ENCODE data around the gene CPNE5.

CPNE5 gene

DNA sequence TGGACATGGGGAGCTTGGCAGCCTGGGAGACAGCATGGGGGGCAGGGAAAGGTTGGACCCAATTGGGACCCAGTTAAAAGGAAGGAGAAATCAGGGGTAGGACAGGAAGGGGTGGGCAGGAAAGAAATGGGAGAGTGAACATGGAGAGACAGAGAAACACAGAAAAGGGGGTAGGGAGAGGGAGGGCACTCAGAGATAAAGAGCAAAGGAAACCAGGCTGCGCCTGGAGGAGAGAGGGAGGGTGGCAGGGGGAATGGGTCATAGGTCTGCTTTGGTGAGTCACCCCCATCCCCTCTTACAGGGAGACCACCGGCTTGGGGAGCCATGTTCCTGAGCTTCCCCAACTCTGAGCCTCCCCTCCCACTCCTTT lies 95.0 kb downstream of the CPNE5 start:
- TF ChIP-seq POLR2A (IDR thresholded peaks at IDR 0.05; ENCODE audit: low read depth, low read length) = no peak
- no peak for FAIRE-seq
- DNase-seq (ENCODE audit: insufficient read length, low spot score) = no peak

DNA sequence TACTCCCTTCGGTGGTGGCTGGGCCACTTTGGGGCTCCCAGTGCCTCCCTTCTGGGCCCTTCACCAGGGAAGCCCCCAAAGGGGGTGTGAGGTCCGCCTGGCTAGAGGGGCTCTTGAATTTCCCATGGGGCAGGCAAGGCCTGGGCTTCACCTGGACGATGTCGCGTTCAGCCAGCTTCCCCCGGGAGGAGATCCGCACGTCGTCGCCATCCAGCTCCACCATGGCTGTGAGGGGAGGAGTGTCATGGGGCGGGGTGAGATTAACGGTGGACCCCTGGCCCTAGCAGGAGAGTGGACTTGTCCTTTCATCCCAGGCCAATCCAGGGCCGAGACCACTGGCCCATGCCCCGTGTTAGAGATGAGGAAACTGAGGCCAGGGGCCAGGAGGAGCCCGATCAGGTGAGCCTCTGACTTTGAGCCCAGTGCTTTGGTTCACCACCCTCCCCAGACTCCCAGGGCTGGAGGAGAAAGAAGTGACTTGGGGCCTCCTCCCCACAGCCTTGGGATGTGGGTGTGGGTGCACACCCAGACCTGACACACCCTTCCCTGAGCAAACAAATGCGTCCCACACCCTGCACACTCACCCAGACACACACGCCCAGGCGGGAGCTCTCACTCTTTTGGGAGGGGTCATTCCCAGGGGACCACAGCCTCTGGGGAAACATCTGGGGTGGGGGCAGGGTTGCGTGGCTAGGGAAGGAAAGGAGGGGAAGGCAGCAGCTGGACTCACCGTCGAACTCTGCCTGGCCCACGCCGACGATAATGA lies 95.5 kb downstream of the CPNE5 start:
- TF ChIP-seq POLR2A (IDR thresholded peaks at IDR 0.05; ENCODE audit: low read depth, low read length) = no peak
- no peak for DNase-seq (ENCODE audit: insufficient read length, low spot score)
- FAIRE-seq = no peak

DNA sequence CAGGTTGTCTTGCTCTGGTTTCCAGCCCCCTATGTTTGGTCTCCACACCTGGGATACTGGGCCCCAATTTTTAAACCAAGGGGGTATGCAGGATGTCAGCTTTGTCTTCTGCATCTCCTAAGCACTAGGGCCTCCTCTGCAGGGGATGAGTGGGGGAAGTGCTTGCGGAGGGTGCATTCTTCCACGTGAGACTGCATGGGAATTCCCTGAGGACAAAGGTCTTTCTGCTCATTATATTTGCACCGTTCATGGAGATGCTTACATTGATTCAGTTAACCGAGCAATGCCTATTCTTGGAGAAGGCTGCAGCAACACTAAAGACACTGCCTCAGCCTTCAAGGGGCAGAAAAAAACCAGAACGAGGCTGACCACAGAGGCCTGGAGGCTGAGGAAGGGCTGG lies 96.2 kb downstream of the CPNE5 start:
- TF ChIP-seq POLR2A (IDR thresholded peaks at IDR 0.05; ENCODE audit: low read depth, low read length) = no peak
- FAIRE-seq (no peak), DNase-seq (ENCODE audit: insufficient read length, low spot score) (no peak)

DNA sequence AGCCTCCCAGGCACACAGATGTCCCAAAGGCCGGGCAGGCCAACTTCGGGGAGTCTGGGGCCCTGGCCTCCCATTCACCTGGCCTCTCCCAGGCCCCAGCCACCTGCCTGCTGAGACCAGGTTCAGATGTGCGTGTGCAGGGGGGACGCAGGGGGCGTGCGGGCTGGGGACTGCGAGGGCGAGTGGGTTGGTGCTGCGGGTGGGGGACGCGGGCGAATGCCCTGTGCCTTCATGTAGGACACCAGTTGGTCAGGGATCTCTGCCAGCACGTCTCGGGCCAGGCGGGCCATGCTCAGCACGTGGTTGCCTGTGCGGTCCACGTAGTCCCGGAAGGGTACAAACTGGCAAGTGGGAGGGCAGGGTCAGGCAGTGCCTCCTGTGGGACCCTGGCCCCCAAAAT lies 97.1 kb downstream of the CPNE5 start:
- FAIRE-seq (no peak), DNase-seq (ENCODE audit: insufficient read length, low spot score) (no peak)
- TF ChIP-seq POLR2A (IDR thresholded peaks at IDR 0.05; ENCODE audit: low read depth, low read length) = no peak

DNA sequence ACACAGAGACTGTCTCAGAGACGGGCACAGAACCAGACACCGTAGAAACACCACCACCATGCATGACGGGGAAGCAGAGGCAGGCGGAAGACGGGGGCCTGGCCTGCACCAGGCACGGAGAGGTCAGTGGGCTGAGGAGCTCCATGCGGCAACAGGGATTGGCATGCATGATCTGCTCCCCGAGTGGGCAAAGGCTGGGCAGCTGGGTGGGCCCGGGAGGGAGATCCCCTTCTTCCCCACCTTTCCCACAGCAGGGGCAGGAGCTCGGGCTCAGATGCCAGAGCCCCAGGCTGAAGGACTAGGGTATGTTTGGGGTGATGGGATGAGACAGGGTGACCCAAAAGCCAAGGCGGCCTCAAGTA lies 98.4 kb downstream of the CPNE5 start:
- no peak for DNase-seq (ENCODE audit: insufficient read length, low spot score)
- TF ChIP-seq POLR2A (IDR thresholded peaks at IDR 0.05; ENCODE audit: low read depth, low read length) = no peak
- no peak for FAIRE-seq

DNA sequence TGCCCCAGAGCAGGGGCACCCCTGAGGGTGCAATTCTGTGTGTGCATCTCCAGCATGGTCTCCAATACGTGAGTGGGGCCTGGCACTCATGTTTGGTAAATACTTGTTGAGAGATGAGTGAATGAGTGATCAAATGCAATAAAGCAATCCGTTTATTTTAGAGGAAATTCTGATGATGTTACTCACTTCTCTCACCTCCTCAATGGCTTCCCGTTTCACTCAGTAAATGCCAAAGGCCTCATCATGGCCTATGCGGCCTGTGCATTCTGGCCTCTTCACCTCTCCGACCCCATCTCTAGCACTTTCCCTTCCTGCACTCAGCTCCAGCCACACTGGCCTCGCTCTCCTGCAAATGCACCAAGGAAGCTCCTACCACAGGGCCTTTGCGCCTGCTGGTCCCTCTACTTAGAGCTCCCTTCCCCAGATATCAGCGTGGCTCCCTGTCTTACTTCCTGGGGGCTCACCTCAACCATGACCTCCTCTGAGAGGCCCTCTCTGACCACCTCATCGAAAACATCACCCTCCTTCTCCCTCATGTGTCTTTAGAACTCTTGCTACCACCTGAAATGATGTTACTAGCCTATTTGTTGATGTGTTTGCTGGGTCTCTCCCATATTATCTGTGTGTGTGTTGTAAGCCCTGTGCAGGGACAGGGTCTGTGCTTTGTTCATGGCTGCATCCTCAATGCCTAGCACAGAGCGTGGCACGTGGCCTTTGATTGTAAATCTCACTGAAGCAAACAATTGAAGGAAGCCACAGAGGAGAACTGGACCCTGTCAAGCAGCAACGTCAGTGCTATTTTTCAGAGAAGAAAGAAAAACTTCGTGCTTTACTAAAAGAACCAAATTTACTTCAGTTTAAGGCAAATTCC lies 99.1 kb downstream of the CPNE5 start:
- DNase-seq (ENCODE audit: insufficient read length, low spot score) (no peak), FAIRE-seq (no peak)
- TF ChIP-seq POLR2A (IDR thresholded peaks at IDR 0.05; ENCODE audit: low read depth, low read length) = no peak

DNA sequence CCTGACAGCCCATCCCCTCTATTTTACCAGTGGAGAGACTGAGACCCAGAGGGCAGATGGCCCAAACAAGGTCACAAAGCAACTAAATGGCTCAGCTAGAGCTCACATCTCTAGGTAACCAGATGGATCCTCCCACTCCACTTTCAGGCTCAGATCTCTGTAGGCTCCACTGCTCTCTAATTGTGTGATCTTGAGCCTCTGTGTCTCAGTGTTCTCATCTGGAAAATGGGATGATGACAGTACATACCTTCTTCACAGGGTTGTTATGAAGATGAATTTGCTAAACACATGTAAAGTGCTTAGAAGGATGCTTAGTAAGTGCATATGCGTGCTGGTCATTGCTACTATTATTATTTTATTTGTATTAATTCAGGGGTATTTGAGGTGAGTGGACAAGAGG lies 101.1 kb downstream of the CPNE5 start:
- no peak for TF ChIP-seq POLR2A (IDR thresholded peaks at IDR 0.05; ENCODE audit: low read depth, low read length)
- FAIRE-seq (no peak), DNase-seq (ENCODE audit: insufficient read length, low spot score) (no peak)

DNA sequence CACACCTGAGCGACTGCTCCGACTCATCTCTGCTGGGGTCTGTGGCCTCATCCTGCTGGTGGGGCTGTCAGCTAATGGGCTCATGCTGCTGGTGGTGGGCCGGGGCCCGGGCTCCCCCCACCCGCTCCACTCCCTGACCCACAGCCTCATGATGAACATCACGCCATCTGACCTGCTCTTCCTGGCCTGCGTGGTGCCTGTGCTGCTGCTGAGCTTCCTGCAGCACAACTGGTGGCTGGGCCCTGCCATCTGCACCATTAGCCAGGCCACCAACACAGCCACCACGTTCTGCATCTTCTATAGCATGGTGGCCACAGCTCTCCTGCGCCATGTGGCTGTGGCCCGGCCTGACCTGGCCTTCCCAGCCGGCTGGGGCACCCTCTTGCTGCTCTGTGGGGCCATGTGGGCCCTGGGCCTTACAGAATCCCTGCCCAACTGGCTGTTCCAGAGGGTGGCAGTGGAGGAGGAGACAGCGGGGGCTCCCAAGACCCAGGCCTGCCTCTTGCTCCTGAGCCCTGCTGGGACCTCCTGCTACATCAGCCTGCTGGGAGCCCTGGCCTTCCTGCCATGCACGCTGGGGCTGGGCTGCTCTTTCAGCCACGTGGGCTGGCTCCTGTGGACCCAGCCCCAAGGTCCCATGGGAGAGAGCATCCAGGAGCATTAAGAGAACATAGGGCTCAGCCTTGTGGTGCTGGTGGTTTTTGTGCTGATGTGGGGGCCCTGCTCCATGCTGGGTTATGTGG lies 102.0 kb downstream of the CPNE5 start:
- no peak for FAIRE-seq
- TF ChIP-seq POLR2A (IDR thresholded peaks at IDR 0.05; ENCODE audit: low read depth, low read length) = no peak
- DNase-seq (ENCODE audit: insufficient read length, low spot score) = no peak

DNA sequence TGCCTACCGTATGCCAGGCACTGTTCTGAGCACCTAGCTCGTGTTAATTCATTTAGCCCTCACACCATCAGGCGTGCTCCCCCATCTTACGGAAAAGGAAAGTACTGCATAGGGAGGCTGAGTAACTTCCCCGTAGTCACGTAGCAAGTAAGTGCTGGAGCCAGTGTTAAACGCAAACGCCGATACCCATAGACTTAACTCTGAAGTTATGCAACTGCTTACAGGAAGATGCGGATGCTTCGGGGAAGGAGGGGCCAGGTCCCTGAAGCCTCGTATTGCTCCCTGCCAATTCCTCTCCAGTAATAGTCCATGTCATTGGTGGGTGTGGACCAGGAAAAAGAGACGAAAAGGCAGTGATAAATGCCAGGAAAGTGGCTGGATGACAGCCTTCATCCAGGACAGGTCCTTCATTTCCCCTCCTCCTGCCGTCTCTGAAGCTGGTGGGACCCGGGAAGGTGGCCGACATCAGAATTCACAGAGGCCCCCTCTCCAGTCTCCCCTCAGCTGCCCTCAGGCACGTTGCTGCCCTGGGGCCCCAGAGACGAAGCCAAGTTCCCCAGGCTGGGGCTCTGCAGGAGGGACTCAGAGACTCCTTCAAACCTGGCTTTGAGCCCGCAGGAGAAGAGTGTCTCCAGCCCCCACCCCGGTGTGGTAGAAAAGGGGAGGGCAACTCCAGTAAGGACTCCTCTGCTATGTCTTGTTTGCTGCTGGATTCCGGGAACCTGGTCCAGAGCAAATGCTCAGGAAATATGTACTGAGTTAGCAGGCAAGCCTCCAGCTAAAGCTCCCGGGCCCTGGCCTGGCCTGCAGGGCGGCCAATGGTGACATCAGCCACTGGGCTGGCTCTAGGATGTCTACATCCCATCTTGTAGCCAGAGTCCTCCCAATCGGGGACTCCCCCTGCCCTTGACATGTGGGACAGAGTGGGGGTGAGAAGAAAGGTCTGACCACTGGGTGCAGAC lies 103.9 kb downstream of the CPNE5 start:
- peak; percentile 62 for DNase-seq (ENCODE audit: insufficient read length, low spot score)
- FAIRE-seq = peak; percentile 33
- no peak for TF ChIP-seq POLR2A (IDR thresholded peaks at IDR 0.05; ENCODE audit: low read depth, low read length)

DNA sequence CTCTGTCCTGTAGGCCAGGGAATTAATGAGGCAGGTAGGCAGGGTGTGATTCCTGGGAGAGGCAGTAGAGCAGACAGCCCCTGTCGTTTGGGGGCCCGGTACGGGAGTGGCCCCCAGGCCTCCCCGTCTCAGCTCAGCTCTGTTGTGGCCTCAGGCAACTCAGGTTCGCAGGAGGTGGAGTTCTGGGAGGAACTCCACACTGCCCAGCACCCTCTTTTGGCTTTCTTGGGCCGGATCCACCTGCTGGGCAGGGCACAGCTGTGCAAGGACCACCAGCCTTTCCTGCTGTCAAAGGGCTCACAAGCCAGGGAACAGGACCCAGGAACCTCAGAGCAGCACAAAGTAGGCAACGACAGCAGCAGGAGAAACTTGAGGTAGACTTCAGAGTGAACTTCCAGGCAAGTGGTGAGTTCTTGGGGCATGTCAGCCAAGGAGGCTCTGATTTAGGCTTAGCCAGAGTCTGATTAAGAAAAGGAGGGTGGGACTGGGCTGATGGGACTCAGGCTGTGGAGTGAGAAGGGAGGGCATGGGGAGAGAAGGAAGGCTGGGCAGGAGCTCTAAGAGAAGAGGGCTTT lies 104.7 kb downstream of the CPNE5 start:
- DNase-seq (ENCODE audit: insufficient read length, low spot score) = no peak
- FAIRE-seq = no peak
- no peak for TF ChIP-seq POLR2A (IDR thresholded peaks at IDR 0.05; ENCODE audit: low read depth, low read length)

DNA sequence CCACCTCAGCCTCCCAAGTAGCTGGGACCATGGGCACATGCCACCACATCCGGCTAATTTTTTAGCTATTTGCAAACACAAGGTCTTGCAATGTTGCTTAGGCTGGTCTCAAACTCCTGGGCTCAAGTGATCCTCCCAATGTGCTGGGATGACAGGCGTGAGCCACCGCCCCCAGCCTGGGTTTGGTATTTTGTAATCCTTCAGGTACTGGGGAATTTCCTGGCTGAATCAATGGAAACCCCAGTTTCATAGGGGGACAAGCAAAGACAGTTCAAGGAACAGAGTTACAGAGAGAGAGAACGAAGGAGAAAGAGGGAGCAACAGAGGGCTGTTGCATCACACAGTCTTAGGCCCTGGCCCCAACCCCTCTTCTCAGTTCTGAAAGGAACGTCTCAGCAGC lies 105.9 kb downstream of the CPNE5 start:
- FAIRE-seq (no peak), DNase-seq (ENCODE audit: insufficient read length, low spot score) (no peak)
- TF ChIP-seq POLR2A (IDR thresholded peaks at IDR 0.05; ENCODE audit: low read depth, low read length) = no peak

DNA sequence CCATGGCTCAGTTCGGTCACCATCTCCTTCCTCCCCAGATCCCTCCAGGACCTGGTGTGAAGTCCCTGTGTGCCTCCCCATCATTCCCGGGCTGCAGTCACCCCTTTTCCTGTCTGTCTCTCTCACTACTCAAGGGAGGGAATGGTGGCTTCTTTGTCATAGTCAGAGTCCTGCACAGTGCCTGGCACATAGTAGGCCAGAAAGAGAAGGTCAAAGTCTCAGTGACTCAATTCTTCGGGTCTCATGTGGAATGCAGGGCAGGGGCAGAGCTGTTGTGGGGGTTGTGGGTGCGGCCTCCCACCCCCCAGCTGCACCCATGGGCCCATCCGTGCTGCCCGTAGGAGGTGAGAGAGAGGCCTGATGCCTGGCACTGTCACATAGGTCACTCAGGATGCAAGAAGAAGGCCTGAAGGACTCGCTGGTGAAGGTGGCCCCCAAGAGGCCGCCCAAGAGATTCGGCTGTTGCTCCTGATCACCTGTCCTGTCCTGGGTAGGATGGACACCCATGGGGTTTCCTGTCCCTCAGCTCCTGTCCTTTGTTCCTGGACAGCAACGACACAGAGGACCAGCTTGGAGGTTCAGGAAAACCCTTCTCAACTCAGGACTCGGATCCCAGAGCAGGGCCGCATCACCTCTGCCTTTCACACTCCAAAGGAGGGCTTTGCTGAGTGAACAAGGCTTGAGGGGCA lies 107.5 kb downstream of the CPNE5 start:
- TF ChIP-seq POLR2A (IDR thresholded peaks at IDR 0.05; ENCODE audit: low read depth, low read length) = no peak
- DNase-seq (ENCODE audit: insufficient read length, low spot score) (no peak), FAIRE-seq (no peak)
